NB4 (cell line): ENCODE data around the gene GGT6.

Experiments
- DNase-seq: peaks from one replicate; pipeline ENCODE4 v3.0.0; 2010; ENCODE audit warnings: low read depth
- H3K4me3 ChIP-seq: one replicate; pipeline ENCODE4 v1.5.1; 2011; ENCODE audit warnings: mild to moderate bottlenecking, low read depth, low read length, moderate library complexity
- CTCF ChIP-seq: IDR thresholded peaks from one replicate; pipeline ENCODE4 v1.5.1; 2012; ENCODE audit warnings: low read depth, low read length
- MAX ChIP-seq: IDR thresholded peaks from 2 replicates; pipeline ENCODE4 v1.6.1; 2011; ENCODE audit warnings: low read depth, low read length
- MYC ChIP-seq: IDR thresholded peaks from 2 replicates; pipeline ENCODE4 v1.6.1; 2011; ENCODE audit warnings: low read depth, low read length
- POLR2A ChIP-seq: IDR thresholded peaks from 2 replicates; pipeline ENCODE4 v1.6.1; 2011; ENCODE audit warnings: mild to moderate bottlenecking; ENCODE audit not compliant: insufficient read length; ENCODE audit errors: extremely low read depth

Gene GGT6

GRCh38 chr17:4554441-4554996 lies 5.9 kb downstream of the GGT6 start:
- TF ChIP-seq POLR2A (no peak), MAX (peak; percentile 40; the same call in 1 of the 2 replicates)
- no peak for DNase-seq
- peak overlapping the region; percentile 90 for H3K4me3 ChIP-seq

GRCh38 chr17:4553669-4554068 lies 6.7 kb downstream of the GGT6 start:
- TF ChIP-seq MAX (no peak), POLR2A (no peak), CTCF (no peak), MYC (no peak)
- DNase-seq, result no peak

GRCh38 chr17:4551796-4552525 lies 8.4 kb downstream of the GGT6 start:
- no peak for DNase-seq
- H3K4me3 ChIP-seq, result no peak overlapping the region
- TF ChIP-seq CTCF (no peak), MAX (no peak), POLR2A (no peak), MYC (no peak)

More at GRCh38 chr17:4553669-4554068, 6.7 kb downstream of the GGT6 start:
- H3K4me3 ChIP-seq, result peak overlapping the region; percentile 90

GRCh38 chr17:4551141-4551540 lies 9.2 kb downstream of the GGT6 start:
- peak; percentile 45 for DNase-seq
- TF ChIP-seq POLR2A (no peak), MAX (no peak), MYC (no peak), CTCF (no peak)
- no peak overlapping the region for H3K4me3 ChIP-seq

- no peak for DNase-seq
- TF ChIP-seq MAX (no peak), CTCF (no peak), POLR2A (no peak), MYC (no peak)
- H3K4me3 ChIP-seq, result no peak overlapping the region
These were observed 9.8 kb downstream of the GGT6 start for GRCh38 chr17:4550534-4551039.

GRCh38 chr17:4549781-4550533 lies 10.4 kb downstream of the GGT6 start:
- H3K4me3 ChIP-seq, result no peak overlapping the region
- TF ChIP-seq MAX (no peak), CTCF (no peak), POLR2A (no peak), MYC (no peak)
- no peak for DNase-seq
